H1 (cell line): ENCODE data around the gene MYDGF. TPM values are rescaled to one million over a fixed set of nuclear protein-coding genes. Genes with fewer than 3 reads are reported as not detected.

Experiments used
- CTCF ChIA-PET: fragments of 300-600 bp; sonication (Branson Sonifier 250); formaldehyde crosslinking; loops from one replicate; lab custom pipeline; 2021; ENCODE audit not compliant: partially characterized antibody; lab: Charles Lee
- POLR2A ChIA-PET: fragments of 300-600 bp; sonication (Branson Sonifier 250); formaldehyde crosslinking; loops from one replicate; lab custom pipeline; 2021; ENCODE audit warnings: inconsistent platforms; ENCODE audit not compliant: partially characterized antibody; lab: Charles Lee
- DNase-seq, 2 experiments: peaks; one replicate each; pipeline versions ENCODE4 v3.0.0 to v3.0.0-alpha.2; 2010 to 2022; ENCODE audit warnings: low spot score in 2 of 2, low read depth in 1 of 2, mixed read lengths in 1 of 2
- FAIRE-seq: peaks from 2 replicates; lab custom pipeline; 2011; peaks lifted over from hg19 to GRCh38; lab: Jason Lieb, UNC
- H2AFZ ChIP-seq: 2 replicates; pipeline ENCODE4 v1.8.1; 2012; ENCODE audit warnings: low read length, inconsistent platforms
- H2AK5ac ChIP-seq: 2 replicates; pipeline ENCODE4 v1.6.1; 2013; ENCODE audit warnings: low read depth, low read length
- H2BK120ac ChIP-seq: replicated peaks from 2 replicates; pipeline ENCODE3; 2013; ENCODE audit warnings: low read depth, low read length, inconsistent platforms
- H2BK12ac ChIP-seq: 2 replicates; pipeline ENCODE4 v1.6.1; 2013; ENCODE audit warnings: low read depth, low read length
- H2BK15ac ChIP-seq: 2 replicates; pipeline ENCODE4 v1.6.1; 2013; ENCODE audit warnings: low read length
- H2BK20ac ChIP-seq: 2 replicates; pipeline ENCODE4 v1.6.1; 2013; ENCODE audit warnings: low read length
- H2BK5ac ChIP-seq: 2 replicates; pipeline ENCODE4 v1.6.1; 2013; ENCODE audit warnings: low read depth, low read length
- H3K14ac ChIP-seq: 2 replicates; pipeline ENCODE4 v1.6.1; 2013; ENCODE audit warnings: inconsistent platforms; ENCODE audit not compliant: insufficient read length
- H3K18ac ChIP-seq: 2 replicates; pipeline ENCODE4 v1.6.1; 2013; ENCODE audit warnings: low read length; ENCODE audit errors: extremely low read depth
- H3K23ac ChIP-seq: 2 replicates; pipeline ENCODE4 v1.6.1; 2013; ENCODE audit warnings: inconsistent platforms; ENCODE audit not compliant: insufficient read length
- H3K23me2 ChIP-seq: 2 replicates; pipeline ENCODE4 v1.6.1; 2013; ENCODE audit warnings: low read depth, low read length
- H3K27ac ChIP-seq: 2 replicates; pipeline ENCODE4 v1.6.1; 2011; ENCODE audit warnings: low read depth, low read length, inconsistent platforms
- H3K27me3 ChIP-seq, 4 experiments: replicated peaks in 1 of 4; 1 replicate in 1 of 4; 2 replicates in 3 of 4; pipeline versions ENCODE4 v1.6.1 to v1.8.1; 2011 to 2013; ENCODE audit warnings: low read length in 3 of 4, mild to moderate bottlenecking in 3 of 4, inconsistent platforms in 2 of 4, mixed read lengths in 2 of 4, moderate library complexity in 1 of 4; ENCODE audit not compliant: control insufficient read depth in 3 of 4, insufficient read depth in 3 of 4; ENCODE audit errors: extremely low read depth in 1 of 4
- H3K36me3 ChIP-seq, 4 experiments: 2 replicates each; pipeline versions ENCODE4 v1.6.1 to v1.8.1; 2011 to 2013; ENCODE audit warnings: mild to moderate bottlenecking in 4 of 4, low read length in 3 of 4, moderate library complexity in 2 of 4, control low read depth in 1 of 4, inconsistent platforms in 1 of 4; ENCODE audit not compliant: insufficient read depth in 4 of 4, control insufficient read depth in 2 of 4
- H3K4ac ChIP-seq: replicated peaks from 2 replicates; pipeline ENCODE3; 2013; ENCODE audit warnings: low read length, low read depth, mixed read lengths, inconsistent platforms; ENCODE audit not compliant: insufficient read length
- H3K4me1 ChIP-seq, 4 experiments: replicated peaks in 1 of 4; 1 replicate in 1 of 4; 2 replicates in 3 of 4; pipeline versions ENCODE4 v1.6.1 to v1.8.1; 2011 to 2013; ENCODE audit warnings: low read length in 3 of 4, inconsistent platforms in 2 of 4, mixed read lengths in 1 of 4; ENCODE audit not compliant: insufficient read depth in 4 of 4, control insufficient read depth in 3 of 4
- H3K4me2 ChIP-seq, 2 experiments: 2 replicates each; pipeline versions ENCODE4 v1.6.1 to v1.8.1; 2011 to 2013; ENCODE audit warnings: low read depth in 2 of 2, low read length in 2 of 2, control low read depth in 1 of 2, inconsistent platforms in 1 of 2, mild to moderate bottlenecking in 1 of 2; ENCODE audit not compliant: insufficient read depth in 1 of 2
- H3K4me3 ChIP-seq, 4 experiments: fragments of 200-600, 300-600 bp in 1 of 4; sonication (generic), shearing (Covaris generic), sonication (Bioruptor Twin) in 1 of 4; 2 replicates each; pipeline versions ENCODE4 v1.5.1 to v1.8.1; 2011 to 2016; ENCODE audit warnings: low read length in 4 of 4, low read depth in 3 of 4, control low read depth in 2 of 4, inconsistent platforms in 2 of 4, mild to moderate bottlenecking in 2 of 4, mixed read lengths in 1 of 4, moderate library complexity in 1 of 4; ENCODE audit not compliant: insufficient read depth in 2 of 4; ENCODE audit errors: extremely low read depth in 1 of 4
- H3K56ac ChIP-seq: replicated peaks from 2 replicates; pipeline ENCODE3; 2013; ENCODE audit warnings: low read depth, mild to moderate bottlenecking, mixed read lengths, low read length, inconsistent platforms; ENCODE audit not compliant: insufficient read length
- H3K79me1 ChIP-seq: 2 replicates; pipeline ENCODE4 v1.6.1; 2013; ENCODE audit warnings: low read depth, low read length, control low read depth
- H3K79me2 ChIP-seq, 2 experiments: 2 replicates each; pipeline versions ENCODE4 v1.6.1 to v1.8.1; 2012 to 2013; ENCODE audit warnings: low read length in 2 of 2, mild to moderate bottlenecking in 2 of 2, inconsistent platforms in 1 of 2; ENCODE audit not compliant: insufficient read depth in 2 of 2, control insufficient read depth in 1 of 2
- H3K9ac ChIP-seq, 4 experiments: replicated peaks in 1 of 4; 1 replicate in 1 of 4; 2 replicates in 3 of 4; pipeline versions ENCODE4 v1.6.1 to v1.8.1; 2011 to 2013; ENCODE audit warnings: low read depth in 3 of 4, low read length in 3 of 4, control low read depth in 2 of 4, mild to moderate bottlenecking in 2 of 4, moderate library complexity in 2 of 4, inconsistent platforms in 1 of 4; ENCODE audit errors: extremely low read depth in 1 of 4
- H3K9me3 ChIP-seq, 2 experiments: 2 replicates each; pipeline versions ENCODE4 v1.6.1 to v1.8.1; 2012 to 2013; ENCODE audit warnings: mild to moderate bottlenecking in 2 of 2, moderate library complexity in 2 of 2, control low read depth in 1 of 2, inconsistent platforms in 1 of 2, low read depth in 1 of 2, low read length in 1 of 2, mixed read lengths in 1 of 2; ENCODE audit not compliant: insufficient read depth in 2 of 2
- H4K20me1 ChIP-seq, 2 experiments: replicated peaks in 1 of 2; 2 replicates each; pipeline versions ENCODE3 to v1.8.1; 2011 to 2013; ENCODE audit warnings: inconsistent platforms in 2 of 2, low read length in 2 of 2, mild to moderate bottlenecking in 1 of 2; ENCODE audit not compliant: insufficient read depth in 2 of 2, control insufficient read depth in 1 of 2
- H4K5ac ChIP-seq: 2 replicates; pipeline ENCODE4 v1.6.1; 2013; ENCODE audit warnings: low read length, low read depth, mixed read lengths, inconsistent platforms; ENCODE audit not compliant: insufficient read length
- H4K8ac ChIP-seq: 2 replicates; pipeline ENCODE4 v1.8.0; 2013; ENCODE audit warnings: mild to moderate bottlenecking, moderate library complexity, low read length, inconsistent platforms; ENCODE audit not compliant: insufficient read depth; ENCODE audit errors: extremely low read depth
- H4K91ac ChIP-seq: replicated peaks from 2 replicates; pipeline ENCODE3; 2013; ENCODE audit warnings: low read length, mixed read lengths, inconsistent platforms; ENCODE audit not compliant: insufficient read length
- BCL11A ChIP-seq, 2 experiments: IDR thresholded peaks; one replicate each; pipeline ENCODE4 v1.6.1; 2011; ENCODE audit warnings: low read depth in 2 of 2, low read length in 2 of 2, mild to moderate bottlenecking in 2 of 2
- CEBPB ChIP-seq: IDR thresholded peaks from 2 replicates; pipeline ENCODE4 v1.6.1; 2012; ENCODE audit warnings: low read depth, low read length
- GABPA ChIP-seq: IDR thresholded peaks from 2 replicates; pipeline ENCODE4 v1.6.1; 2011; ENCODE audit warnings: mild to moderate bottlenecking, low read length, moderate library complexity, borderline replicate concordance; ENCODE audit not compliant: insufficient read depth
- HDAC2 ChIP-seq, 2 experiments: fragments of 300-600 bp in 1 of 2; sonication (generic) in 1 of 2; IDR thresholded peaks; 2 replicates each; pipeline ENCODE4 v1.6.1; 2011 to 2012; ENCODE audit warnings: low read depth in 2 of 2, low read length in 2 of 2, mild to moderate bottlenecking in 2 of 2, moderate library complexity in 2 of 2, borderline replicate concordance in 1 of 2, inconsistent platforms in 1 of 2
- JUN ChIP-seq: IDR thresholded peaks from 2 replicates; pipeline ENCODE4 v1.6.1; 2011; ENCODE audit warnings: low read depth, mild to moderate bottlenecking, improper control_type of control experiment, low read length
- PHF8 ChIP-seq: fragments of 200-600 bp; sonication (generic); conservative IDR thresholded peaks from 2 replicates; pipeline ENCODE4 v1.7.1; 2012; ENCODE audit warnings: low read depth, mild to moderate bottlenecking, inconsistent platforms, low read length, moderate library complexity
- SIN3A ChIP-seq, 2 experiments: IDR thresholded peaks in 1 of 2; conservative IDR thresholded peaks in 1 of 2; 2 replicates each; pipeline ENCODE4 v1.6.1; 2011 to 2012; ENCODE audit warnings: low read length in 2 of 2, improper control_type of control experiment in 1 of 2, low read depth in 1 of 2, mild to moderate bottlenecking in 1 of 2
- SP1 ChIP-seq: IDR thresholded peaks from 2 replicates; pipeline ENCODE4 v1.6.1; 2011; ENCODE audit warnings: low read depth, low read length
- TAF7 ChIP-seq: optimal IDR thresholded peaks from 2 replicates; pipeline ENCODE3; 2011; ENCODE audit warnings: low read depth, mild to moderate bottlenecking, inconsistent platforms, low read length, moderate library complexity, borderline replicate concordance
- WGBS, 2 experiments: shearing (Covaris generic) in 1 of 2; methylation state at CpG; one replicate each; pipeline versions ENCODE4 v1.1.6 to v1.1.7; 2013 to 2015; ENCODE audit warnings: low lambda C conversion rate in 2 of 2, mixed read lengths in 2 of 2, inconsistent platforms in 1 of 2, low coverage in 1 of 2, missing lambda C conversion rate in 1 of 2; ENCODE audit not compliant: insufficient replicate concordance in 2 of 2, insufficient coverage in 1 of 2, insufficient read length in 1 of 2; ENCODE audit errors: extremely low coverage in 1 of 2, missing lambda C conversion rate in 1 of 2; 5-methylcytosine and 5-hydroxymethylcytosine counted together
- polyA plus RNA-seq, 7 experiments: library from polyadenylated mRNA; depleted of rRNA in 3 of 7; stranded (reverse) in 5 of 7; unstranded in 2 of 7; fragments of >200 nt in 5 of 7; fragments of 200-250 nt in 2 of 7; gene quantifications; 1 replicate in 5 of 7; 2 replicates in 1 of 7; 4 replicates in 1 of 7; pipeline versions ENCODE4 v1.2.1 to v1.2.3, GENCODE V29; 2011 to 2013; ENCODE audit warnings: missing spikeins in 2 of 7, mixed read lengths in 2 of 7
- total RNA-seq: library from RNA; stranded (reverse); fragmentation: NEBNext Ultra II Directional; extraction: Animal tissue kit (Norgen Biotek cat#: 25700); gene quantifications from 2 replicates; pipeline ENCODE4 v1.2.1, GENCODE V29; 2021
- TF ChIP-seq, protein P1 (sequence below): IDR thresholded peaks from 2 replicates; pipeline ENCODE4 v1.6.1; 2011; ENCODE audit warnings: low read length, improper control_type of control experiment
- TF ChIP-seq, protein P2 (sequence below): IDR thresholded peaks from 2 replicates; pipeline ENCODE4 v1.6.1; 2012; ENCODE audit warnings: inconsistent platforms

The MYDGF gene
- total and polyA plus RNA-seq, 2 of the 8 experiments (the other 6 are each of a cell fraction or from before 2014, with no cell fraction given) = 40.6 to 51.1 TPM

GRCh38 chr19:4713384-4713951 lies 43.3 kb upstream of the MYDGF start:
- H3K23me2 ChIP-seq = no peaks in the 10 kb centered on the region
- no peak overlapping the region for H3K27ac ChIP-seq
- peaks cover 8 to 13% of the 10 kb centered on the region in 2 experiments for H4K20me1 ChIP-seq
- no peak overlapping the region for H2AK5ac ChIP-seq
- H4K5ac ChIP-seq = no peak overlapping the region
- POLR2A ChIA-PET = interaction anchor here (1.1 kb wide), 1 partner anchor 8 kb away, joined by 5 read pairs; no protein-coding TSS in a partner anchor
- no peak overlapping the region for H2BK5ac ChIP-seq
- no peaks in the 10 kb centered on the region for H3K4me1 ChIP-seq
- H3K9ac ChIP-seq = no peak overlapping the region
- no peaks in the 10 kb centered on the region for H3K79me2 ChIP-seq
- H4K91ac ChIP-seq = no peak overlapping the region
- H2BK15ac ChIP-seq = no peak overlapping the region
- peaks cover 8 to 45% (median 39%) of the 10 kb centered on the region in 4 experiments; a peak in 7 of 8 replicates for H3K36me3 ChIP-seq
- no peaks in the 10 kb centered on the region for H3K27me3 ChIP-seq
- H3K4me2 ChIP-seq = no peak overlapping the region
- WGBS, 2 experiments = 89% methylated on average over 23 of the region's 32 CpGs; no CpG with 5 or more reads in 1 of the 2 experiments
- no peak overlapping the region for H3K23ac ChIP-seq
- H3K4ac ChIP-seq = no peak overlapping the region
- no peak overlapping the region for H3K56ac ChIP-seq
- no peak overlapping the region for H4K8ac ChIP-seq
- FAIRE-seq (no peak), DNase-seq (no peak)
- H3K79me1 ChIP-seq = no peaks in the 10 kb centered on the region
- no peak overlapping the region for H2AFZ ChIP-seq
- H2BK20ac ChIP-seq = no peak overlapping the region
- no peaks in the 10 kb centered on the region for H3K9me3 ChIP-seq
- CTCF ChIA-PET = interaction anchor here (1.2 kb wide), 1 partner anchor 91 kb away, joined by 3 read pairs; no protein-coding TSS in a partner anchor
- H2BK12ac ChIP-seq = no peak overlapping the region
- no peak overlapping the region for H3K18ac ChIP-seq
- H2BK120ac ChIP-seq = no peak overlapping the region
- no peak overlapping the region for H3K4me3 ChIP-seq
- H3K14ac ChIP-seq = no peak overlapping the region
- TF ChIP-seq, protein P1, sequence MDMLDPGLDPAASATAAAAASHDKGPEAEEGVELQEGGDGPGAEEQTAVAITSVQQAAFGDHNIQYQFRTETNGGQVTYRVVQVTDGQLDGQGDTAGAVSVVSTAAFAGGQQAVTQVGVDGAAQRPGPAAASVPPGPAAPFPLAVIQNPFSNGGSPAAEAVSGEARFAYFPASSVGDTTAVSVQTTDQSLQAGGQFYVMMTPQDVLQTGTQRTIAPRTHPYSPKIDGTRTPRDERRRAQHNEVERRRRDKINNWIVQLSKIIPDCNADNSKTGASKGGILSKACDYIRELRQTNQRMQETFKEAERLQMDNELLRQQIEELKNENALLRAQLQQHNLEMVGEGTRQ = no peak
- no peak for TF ChIP-seq JUN
- no peak for TF ChIP-seq BCL11A (IDR thresholded peaks at IDR 0.05; ENCODE audit: low read depth in 2 of 2, low read length in 2 of 2)
- no peak for TF ChIP-seq CEBPB
- TF ChIP-seq HDAC2 (IDR thresholded peaks at IDR 0.05; ENCODE audit: borderline replicate concordance in 1 of 2, low read depth in 2 of 2, low read length in 2 of 2) = no peak
- TF ChIP-seq TAF7 = no peak
- TF ChIP-seq PHF8 = no peak
- TF ChIP-seq SP1 = no peak
- TF ChIP-seq, protein P2, sequence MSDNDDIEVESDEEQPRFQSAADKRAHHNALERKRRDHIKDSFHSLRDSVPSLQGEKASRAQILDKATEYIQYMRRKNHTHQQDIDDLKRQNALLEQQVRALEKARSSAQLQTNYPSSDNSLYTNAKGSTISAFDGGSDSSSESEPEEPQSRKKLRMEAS = no peak
- TF ChIP-seq SIN3A (conservative IDR thresholded peaks at IDR 0.05 in 1 of 2, IDR thresholded peaks at IDR 0.05 in 1 of 2; ENCODE audit: low read depth in 1 of 2, low read length in 2 of 2) = no peak
- no peak for TF ChIP-seq GABPA
